DMS114 treated with DMSO at 0.1 percent for 48 hours (cell line): ENCODE measurements around the gene FZD10.

Experiments
- DNase-seq: peaks from one replicate; lab custom pipeline; 2025; ENCODE audit not compliant: unreplicated experiment; lab: John Stamatoyannopoulos, UW

FZD10 gene

GRCh38 chr12:130131025-130131424 is 31.2 kb upstream of the FZD10 start:
- DNase-seq = no peak

DNA sequence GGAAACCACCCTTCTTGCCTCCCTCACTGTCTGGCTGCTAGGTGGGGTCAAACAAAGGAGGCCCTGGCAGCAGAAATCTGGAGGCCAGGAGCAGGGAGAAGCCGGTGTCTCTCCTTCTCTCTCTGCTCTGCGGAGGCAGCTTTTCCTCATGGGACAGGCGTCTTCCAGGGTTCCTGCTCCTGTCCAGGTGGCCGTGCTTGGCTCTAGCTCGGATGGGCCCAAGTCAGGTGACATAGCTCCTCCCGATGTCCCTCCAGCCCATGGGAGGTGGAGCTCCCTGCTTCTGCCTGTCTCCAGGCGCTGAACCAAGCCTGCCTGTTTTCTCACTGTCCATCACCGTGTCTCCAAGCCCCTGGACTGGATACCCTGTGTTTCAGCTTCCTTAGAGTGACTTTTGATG is 30.5 kb upstream of the FZD10 start:
- DNase-seq = no peak

GRCh38 chr12:130132831-130133511 is 29.3 kb upstream of the FZD10 start:
- DNase-seq = no peak

- DNase-seq = no peak
Observed at GRCh38 chr12:130133851-130134562, 28.3 kb upstream of the FZD10 start.

DNA sequence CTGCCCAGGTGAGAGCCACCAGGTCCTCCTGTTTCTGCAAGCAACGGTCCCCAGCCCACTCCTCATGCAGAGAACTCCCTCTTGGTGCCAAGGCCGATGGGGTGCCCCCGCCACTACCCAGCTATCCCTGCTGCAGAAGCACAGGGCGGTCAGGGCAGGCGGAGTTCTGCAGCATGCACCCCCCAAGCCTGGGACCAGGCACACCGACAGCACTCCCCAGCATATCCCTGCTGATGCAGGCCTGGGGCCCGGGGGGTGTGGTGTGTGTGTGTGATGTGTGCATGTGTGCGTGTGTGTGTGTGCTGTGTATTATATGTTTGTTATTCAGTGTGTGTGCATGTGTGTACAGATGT is 27.7 kb upstream of the FZD10 start:
- no peak for DNase-seq

- no peak for DNase-seq
Observed at GRCh38 chr12:130136509-130137039, 25.7 kb upstream of the FZD10 start.

DNA sequence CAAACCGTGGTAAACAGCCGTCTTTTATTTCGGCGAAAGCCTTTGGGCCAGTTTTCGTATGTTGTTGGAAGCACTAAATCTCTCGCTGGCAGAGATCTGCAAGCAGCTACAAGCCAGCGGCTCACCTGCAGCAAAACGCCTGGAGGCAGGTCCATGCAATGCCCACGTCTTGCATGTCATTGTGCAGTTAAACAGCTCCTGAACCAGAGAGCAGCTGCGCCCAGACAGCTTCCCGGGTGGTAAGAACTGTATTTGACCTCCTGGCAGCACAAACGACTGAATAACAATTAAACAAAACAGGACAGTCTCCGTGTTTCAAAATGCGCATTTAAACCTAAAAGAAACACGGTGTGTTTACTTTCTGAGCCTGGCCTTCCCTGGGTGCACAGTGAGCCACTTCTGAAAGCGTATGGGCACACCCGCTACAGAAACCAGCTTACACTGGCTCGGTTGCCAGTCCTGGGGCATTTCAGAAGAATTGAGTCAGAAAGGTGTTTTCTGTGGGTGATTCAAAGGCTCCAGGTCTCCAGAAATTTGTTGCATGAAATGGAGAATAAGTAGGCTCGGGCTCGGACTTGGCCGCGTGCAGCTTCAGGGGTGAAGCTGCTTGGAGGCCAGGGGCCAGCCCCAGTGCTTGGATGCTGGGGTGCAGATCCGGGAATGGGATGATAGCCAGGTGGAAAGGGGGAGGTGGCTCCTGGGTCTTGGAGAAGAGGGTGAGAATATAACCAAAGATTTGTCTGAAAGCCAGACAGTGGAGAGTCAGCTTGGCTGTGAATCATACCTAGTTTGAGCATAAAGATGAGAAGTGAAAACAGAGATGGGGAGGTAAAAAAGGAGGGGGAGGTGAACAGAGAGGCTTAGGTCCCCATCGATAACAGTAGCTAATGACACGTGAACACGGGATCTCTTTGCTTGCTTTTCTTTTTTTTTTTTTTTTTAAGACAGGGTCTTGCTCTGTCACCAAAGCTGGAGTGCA is 24.9 kb upstream of the FZD10 start:
- DNase-seq = no peak

DNA sequence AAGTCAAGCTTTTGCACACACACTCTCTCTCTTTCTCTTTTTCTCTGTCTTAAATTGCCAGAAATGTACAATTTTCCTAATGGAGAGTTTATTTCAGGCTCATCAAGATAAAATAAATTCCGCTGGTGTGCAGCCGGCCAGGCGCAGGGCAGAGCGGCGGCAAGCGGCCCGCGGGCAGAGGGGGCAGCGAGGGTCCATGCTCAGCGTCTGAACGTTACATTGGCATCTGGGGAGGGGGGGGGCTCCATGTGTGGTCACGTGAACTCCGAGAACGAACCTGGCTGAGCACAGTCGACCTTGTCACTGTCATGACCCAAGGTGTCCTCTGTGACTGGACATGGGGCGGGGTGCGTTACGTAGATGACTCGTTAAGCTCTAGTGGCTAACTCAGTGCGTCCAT is 23.8 kb upstream of the FZD10 start:
- DNase-seq = no peak

DNA sequence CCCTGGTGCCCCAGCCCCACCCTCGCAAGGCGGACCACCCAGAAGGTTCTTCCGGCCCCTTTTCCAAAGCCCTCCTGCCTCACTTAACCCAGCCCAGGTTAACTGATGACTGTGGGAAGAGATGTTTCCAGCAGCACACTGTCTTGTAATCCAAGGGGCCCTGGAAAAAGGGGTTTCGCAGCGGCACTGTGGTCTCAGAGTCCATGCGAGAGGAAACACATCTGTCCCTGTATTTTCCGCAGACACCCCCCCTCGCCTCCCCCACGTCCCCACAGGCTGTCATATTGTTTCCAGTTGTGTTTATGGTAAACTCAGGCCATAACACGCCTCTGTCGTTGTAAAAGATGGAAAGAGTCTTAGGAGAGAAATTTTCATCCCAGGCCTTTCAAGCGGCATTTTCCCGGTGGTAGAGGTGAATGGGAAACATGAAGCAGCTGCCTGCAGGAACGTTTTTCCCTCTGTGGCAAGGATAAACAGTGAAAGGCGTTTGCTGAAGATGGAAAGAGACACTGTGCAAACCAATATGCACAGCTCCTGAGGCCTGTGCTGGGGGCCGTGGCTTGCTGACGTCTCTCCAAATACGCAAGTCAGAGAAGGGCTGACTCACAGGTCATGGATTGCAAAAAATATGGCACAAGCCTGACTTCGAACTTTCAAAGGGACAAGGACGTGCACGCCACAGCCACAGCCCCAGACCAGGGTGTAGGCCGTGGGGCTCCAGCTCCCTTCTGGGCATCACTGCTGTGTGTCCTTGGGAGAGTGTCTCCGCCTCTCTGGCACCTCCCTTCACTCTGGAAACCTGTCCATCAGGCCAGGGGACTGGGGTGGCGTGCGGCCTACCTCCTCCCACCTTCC is 22.5 kb upstream of the FZD10 start:
- no peak for DNase-seq

- DNase-seq = no peak
Observed at GRCh38 chr12:130141105-130141504, 21.2 kb upstream of the FZD10 start.

DNA sequence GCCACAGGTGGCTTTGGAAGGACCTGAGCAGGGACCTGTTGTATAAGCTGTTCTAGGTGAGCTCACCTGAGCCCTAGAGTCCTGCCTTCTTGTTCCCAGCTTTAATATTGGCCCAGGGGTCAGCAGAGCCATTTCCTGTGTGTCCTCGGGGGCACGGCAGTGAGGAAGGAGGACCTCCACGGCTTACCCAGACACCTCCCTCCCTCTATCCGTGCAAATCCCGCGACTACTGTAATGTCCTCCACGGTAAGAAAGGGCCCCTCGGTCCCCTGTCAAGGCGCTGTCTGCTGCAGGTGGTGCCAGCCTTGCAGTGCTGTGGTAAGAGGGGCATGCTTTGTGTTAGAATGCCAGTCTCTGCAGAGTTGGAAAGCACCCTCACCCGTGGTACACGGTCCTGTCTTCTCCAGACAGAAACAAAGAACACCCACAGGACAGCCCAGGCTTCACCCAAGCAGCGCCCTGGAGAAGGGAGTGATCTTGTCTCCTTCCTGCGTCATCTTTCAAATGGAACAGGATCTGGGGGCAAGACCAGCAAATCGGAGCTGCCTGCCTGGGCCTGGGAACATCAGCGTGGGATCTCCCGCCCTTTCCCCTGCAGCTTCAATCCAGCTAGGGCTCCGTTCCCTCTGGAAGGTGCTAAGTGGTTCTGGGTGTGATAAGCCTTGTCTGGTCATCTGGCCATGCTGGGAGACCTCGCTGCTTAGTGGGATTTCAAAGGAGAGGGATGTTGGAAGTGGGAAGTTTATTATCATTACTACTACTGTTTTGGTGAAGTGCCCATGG is 20.2 kb upstream of the FZD10 start:
- DNase-seq = no peak

DNA sequence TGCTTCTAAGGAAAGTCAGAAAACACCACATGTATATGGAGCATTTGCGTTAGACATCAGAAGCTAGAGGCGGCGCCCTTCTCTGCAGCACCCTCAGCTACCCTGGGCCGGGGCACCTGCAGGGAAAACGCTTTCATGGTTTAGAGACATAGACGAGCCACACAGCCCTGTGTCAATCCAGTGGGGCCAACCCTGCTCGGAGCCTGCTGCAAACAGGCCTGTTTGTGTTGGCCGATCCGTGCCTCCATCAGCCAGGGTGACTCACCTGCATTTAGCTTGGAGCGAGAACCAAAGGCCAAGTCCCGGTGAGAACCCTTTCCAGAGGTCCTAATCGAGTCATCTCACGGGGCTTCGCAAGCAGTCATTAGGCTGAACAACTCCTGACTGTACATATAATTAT is 19.5 kb upstream of the FZD10 start:
- DNase-seq = no peak

GRCh38 chr12:130143136-130143535 is 19.1 kb upstream of the FZD10 start:
- DNase-seq = no peak

DNA sequence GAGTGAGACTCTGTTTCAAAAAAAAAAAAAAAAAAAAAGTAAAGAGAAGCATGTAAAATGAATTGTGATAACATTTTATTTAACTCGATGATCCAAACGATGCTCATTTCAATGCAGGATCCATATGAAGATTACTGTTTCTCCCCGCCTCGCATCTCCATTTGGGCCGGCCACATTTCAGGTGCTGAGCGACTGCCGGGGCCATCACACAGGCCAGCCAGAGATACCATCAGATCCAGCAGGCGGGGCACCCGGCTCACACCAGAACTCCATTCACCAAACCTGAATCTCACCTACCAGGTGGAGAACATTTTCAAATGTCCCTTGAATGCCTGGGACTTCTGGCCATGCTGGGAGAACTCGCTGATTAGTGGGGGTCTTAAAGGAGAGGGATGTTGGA is 18.0 kb upstream of the FZD10 start:
- no peak for DNase-seq

GRCh38 chr12:130145731-130146130 is 16.5 kb upstream of the FZD10 start:
- DNase-seq = no peak

GRCh38 chr12:130146176-130146931 is 15.9 kb upstream of the FZD10 start:
- DNase-seq = no peak

- no peak for DNase-seq
Observed at GRCh38 chr12:130147875-130148596, 14.2 kb upstream of the FZD10 start.

DNA sequence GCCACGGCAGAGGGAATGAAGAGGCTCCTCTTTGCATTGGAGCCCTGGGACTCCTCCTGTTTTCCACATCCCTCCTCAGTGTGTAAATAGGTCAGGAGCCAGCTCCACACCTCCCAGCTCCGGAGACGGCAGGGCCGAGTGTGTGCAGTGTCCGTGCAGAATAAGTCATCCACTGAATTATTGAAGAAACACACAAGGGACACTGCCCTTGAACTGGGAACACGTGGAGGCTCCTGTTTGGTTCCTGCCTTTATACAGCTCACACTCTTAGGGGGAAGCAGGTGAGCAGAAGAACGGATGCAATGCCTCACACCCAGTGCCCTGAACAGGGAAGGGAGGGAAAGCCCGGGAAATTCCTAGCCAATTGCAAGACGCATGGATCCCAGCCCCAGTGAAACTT is 10.4 kb upstream of the FZD10 start:
- DNase-seq = no peak
